Endothelial cell of umbilical vein (primary cell): ENCODE measurements around the gene TCF23. TPM values are rescaled to one million over a fixed set of nuclear protein-coding genes. Genes with fewer than 3 reads are reported as not detected.

Experiments
- BruUV-seq: library from RNA; stranded (reverse); fragments of 400-500 nt; replicated peaks from 2 replicates; lab custom pipeline; 2021; lab: Mats Ljungman, UMichigan
- CTCF ChIA-PET: fragments of 300-600, 350-600 bp; sonication (Branson Sonifier 250); formaldehyde crosslinking; loops from one replicate; lab custom pipeline; 2021; ENCODE audit warnings: antibody characterized with exemption, inconsistent platforms; lab: Charles Lee
- POLR2A ChIA-PET: fragments of 300-600, 350-600 bp; sonication (Branson Sonifier 250); formaldehyde crosslinking; loops from one replicate; lab custom pipeline; 2021; ENCODE audit warnings: antibody characterized with exemption, inconsistent platforms; lab: Charles Lee
- DNase-seq: peaks from one replicate; pipeline ENCODE4 v3.0.0-alpha.2; 2011; ENCODE audit warnings: low read depth, low spot score
- FAIRE-seq: peaks from 2 replicates; lab custom pipeline; 2011; peaks lifted over from hg19 to GRCh38; lab: Jason Lieb, UNC
- H2AFZ ChIP-seq: 2 replicates; pipeline ENCODE4 v1.6.0; 2012; ENCODE audit warnings: low read depth, low read length, control low read depth, inconsistent platforms
- H3K27ac ChIP-seq: 2 replicates; pipeline ENCODE4 v1.5.1; 2011; ENCODE audit warnings: low read depth, mild to moderate bottlenecking, control low read depth, low read length, moderate library complexity; ENCODE audit not compliant: insufficient read depth
- H3K27me3 ChIP-seq, 2 experiments: 2 replicates each; pipeline versions ENCODE4 v1.6.0 to v1.6.1; 2011; ENCODE audit warnings: low read length in 2 of 2, mixed read lengths in 1 of 2; ENCODE audit not compliant: control insufficient read depth in 2 of 2, insufficient read depth in 2 of 2
- H3K36me3 ChIP-seq, 2 experiments: 2 replicates in 1 of 2; 3 replicates in 1 of 2; pipeline ENCODE4 v1.5.1; 2011; ENCODE audit warnings: low read length in 2 of 2, mild to moderate bottlenecking in 1 of 2, moderate library complexity in 1 of 2; ENCODE audit not compliant: control insufficient read depth in 2 of 2, insufficient read depth in 2 of 2; ENCODE audit errors: extremely low read depth in 1 of 2
- H3K4me1 ChIP-seq: 3 replicates; pipeline ENCODE4 v1.5.1; 2011; ENCODE audit warnings: mild to moderate bottlenecking, low read length; ENCODE audit not compliant: control insufficient read depth, insufficient read depth; ENCODE audit errors: extremely low read depth
- H3K4me2 ChIP-seq: 2 replicates; pipeline ENCODE4 v1.6.1; 2011; ENCODE audit warnings: low read length, control low read depth, mixed read lengths; ENCODE audit not compliant: insufficient read depth
- H3K4me3 ChIP-seq, 3 experiments: fragments of 200-600 bp in 1 of 3; sonication (generic), shearing (Covaris generic) in 1 of 3; replicated peaks in 1 of 3; 2 replicates each; pipeline ENCODE4 v1.5.1; 2011 to 2016; ENCODE audit warnings: control low read depth in 3 of 3, low read length in 3 of 3, mild to moderate bottlenecking in 2 of 3, inconsistent platforms in 1 of 3, low read depth in 1 of 3, moderate library complexity in 1 of 3; ENCODE audit not compliant: insufficient read depth in 1 of 3
- H3K79me2 ChIP-seq: 2 replicates; pipeline ENCODE4 v1.6.0; 2012; ENCODE audit warnings: low read length, inconsistent platforms; ENCODE audit not compliant: control insufficient read depth, insufficient read depth
- H3K9ac ChIP-seq: replicated peaks from 2 replicates; pipeline ENCODE3; 2011; ENCODE audit warnings: low read length, control low read depth; ENCODE audit not compliant: insufficient read depth; ENCODE audit errors: extremely low read depth
- H3K9me1 ChIP-seq: replicated peaks from 3 replicates; pipeline ENCODE4 v1.6.0; 2011; ENCODE audit warnings: mild to moderate bottlenecking, low read length; ENCODE audit not compliant: control insufficient read depth, insufficient read depth; ENCODE audit errors: extremely low read depth
- H3K9me3 ChIP-seq: replicated peaks from 2 replicates; pipeline ENCODE4 v1.5.1; 2012; ENCODE audit warnings: low read length, inconsistent platforms; ENCODE audit not compliant: control insufficient read depth, insufficient read depth
- H4K20me1 ChIP-seq: replicated peaks from 2 replicates; pipeline ENCODE3; 2011; ENCODE audit warnings: mild to moderate bottlenecking, low read length; ENCODE audit not compliant: control insufficient read depth, insufficient read depth; ENCODE audit errors: extremely low read depth
- CTCF ChIP-seq, 2 donors: IDR thresholded peaks; 1 replicate in 1 of 2; 2 replicates in 1 of 2; pipeline ENCODE4 v1.5.1; 2011; ENCODE audit warnings: low read length in 2 of 2, mild to moderate bottlenecking in 2 of 2, moderate library complexity in 2 of 2, control low read depth in 1 of 2, inconsistent platforms in 1 of 2, low read depth in 1 of 2; ENCODE audit not compliant: insufficient read depth in 1 of 2; ENCODE audit errors: extremely low read depth in 1 of 2
- EZH2 ChIP-seq: IDR thresholded peaks from 2 replicates; pipeline ENCODE4 v1.6.1; 2012; ENCODE audit warnings: borderline replicate concordance, low read depth, mild to moderate bottlenecking, moderate library complexity, low read length, inconsistent platforms; ENCODE audit not compliant: severe bottlenecking
- FOS ChIP-seq: IDR thresholded peaks from 2 replicates; pipeline ENCODE4 v1.6.1; 2011; ENCODE audit warnings: mild to moderate bottlenecking, low read length, moderate library complexity, borderline replicate concordance; ENCODE audit not compliant: insufficient read depth
- GATA2 ChIP-seq: IDR thresholded peaks from 2 replicates; pipeline ENCODE4 v1.7.0; 2011; ENCODE audit warnings: low read depth, mild to moderate bottlenecking, moderate library complexity, mixed read lengths, low read length; ENCODE audit not compliant: insufficient read length, insufficient read depth
- JUN ChIP-seq: IDR thresholded peaks from 2 replicates; pipeline ENCODE4 v1.6.1; 2011; ENCODE audit warnings: borderline replicate concordance, low read depth; ENCODE audit not compliant: insufficient read length, insufficient read depth
- MAX ChIP-seq: IDR thresholded peaks from 2 replicates; pipeline ENCODE4 v1.6.1; 2011; ENCODE audit not compliant: insufficient read depth, insufficient read length
- MYC ChIP-seq: IDR thresholded peaks from one replicate; pipeline ENCODE4 v1.6.1; 2011; ENCODE audit warnings: mild to moderate bottlenecking, low read depth, low read length
- POLR2A ChIP-seq: IDR thresholded peaks from 2 replicates; pipeline ENCODE4 v1.6.1; 2012; ENCODE audit warnings: low read depth, mild to moderate bottlenecking, control low read depth, low read length
- POLR2AphosphoS5 ChIP-seq: IDR thresholded peaks from 2 replicates; pipeline ENCODE4 v1.6.1; 2012; ENCODE audit warnings: low read depth, mild to moderate bottlenecking, control low read depth, low read length, moderate library complexity; ENCODE audit not compliant: insufficient read depth
- dilution Hi-C: fragments of 300-500 bp; cut with MboI; formaldehyde crosslinking; loops from one replicate; pipeline ENCODE4 v1.15.0; 2019; ENCODE audit warnings: low sequenced_read_pairs; ENCODE audit not compliant: extremely low pct_ligation_motif_present
- intact Hi-C: fragments of 100-400 bp; cut with micrococcal nuclease; formaldehyde crosslinking; loops from one replicate; pipeline ENCODE4 v1.10.0; 2022
- polyA plus RNA-seq, 4 experiments: library from polyadenylated mRNA; depleted of rRNA in 3 of 4; stranded (reverse) in 3 of 4; unstranded in 1 of 4; fragments of >200 nt; gene quantifications; 2 replicates each; pipeline versions ENCODE4 v1.2.1 to v1.2.3, GENCODE V29; 2011 to 2012; ENCODE audit warnings: missing spikeins in 1 of 4
- total RNA-seq: library from RNA; stranded (reverse); gene quantifications from 2 replicates; pipeline ENCODE4 v1.2.3, GENCODE V29; 2021

The TCF23 gene
- total and polyA plus RNA-seq, 2 donors (not counting 3 experiments of a cell fraction or from before 2014, with no cell fraction given) = not detected

GRCh38 chr2:27206346-27206745, 57.5 kb downstream of the TCF23 start:
- Histone ChIP-seq H3K36me3 (peaks cover 37 to 48% of the 10 kb centered on the region in 2 experiments), H3K4me2 (no peak overlapping the region), H3K9me3 (no peaks in the 10 kb centered on the region), H3K9ac (no peak overlapping the region), H3K27ac (no peak overlapping the region), H2AFZ (no peak overlapping the region), H4K20me1 (no peaks in the 10 kb centered on the region), H3K9me1 (no peaks in the 10 kb centered on the region), H3K4me1 (peaks cover 5% of the 10 kb centered on the region), H3K27me3 (no peaks in the 10 kb centered on the region), H3K79me2 (peaks cover 13% of the 10 kb centered on the region), H3K4me3 (no peak overlapping the region)
- dilution Hi-C loops = no loop called here
- TF ChIP-seq MYC (no peak), GATA2 (no peak), CTCF (IDR thresholded peaks at IDR 0.05; ENCODE audit: extremely low read depth in 1 of 2, insufficient read depth in 1 of 2, low read depth in 1 of 2, low read length in 2 of 2) (no peak), POLR2A (no peak), EZH2 (no peak), MAX (no peak), JUN (no peak), FOS (no peak), POLR2AphosphoS5 (no peak)
- intact Hi-C loops = no loop called here
- FAIRE-seq (no peak), DNase-seq (no peak)
- ChIA-PET CTCF (no interaction called here), POLR2A (no interaction called here)
- no TSS peak for BruUV-seq

Other genes starting within 250 kb of the TCF23 start
- 5.0 and 6.1 TPM in 2 replicates for gene MAPRE3, start 178.4 kb upstream of the TCF23 start, total RNA-seq
- gene MAPRE3, start 178.4 kb upstream of the TCF23 start, polyA plus RNA-seq = 4.4 and 6.7 TPM in 2 replicates
- 107 and 109 TPM in 2 replicates for gene TMEM214, start 116.0 kb upstream of the TCF23 start, total RNA-seq
- 163 and 187 TPM in 2 replicates for gene TMEM214, start 116.0 kb upstream of the TCF23 start, polyA plus RNA-seq
- 27.5 and 28.2 TPM in 2 replicates for gene AGBL5, start 97.3 kb upstream of the TCF23 start, total RNA-seq
- 40.4 and 41.9 TPM in 2 replicates for gene AGBL5, start 97.3 kb upstream of the TCF23 start, polyA plus RNA-seq
- 415 TPM in 2 replicates for gene OST4, start 77.3 kb upstream of the TCF23 start, total RNA-seq
- 1,189 and 2,226 TPM in 2 replicates for gene OST4, start 77.3 kb upstream of the TCF23 start, polyA plus RNA-seq
- gene EMILIN1, start 70.4 kb upstream of the TCF23 start, total RNA-seq = 4.1 and 16.6 TPM in 2 replicates
- gene EMILIN1, start 70.4 kb upstream of the TCF23 start, polyA plus RNA-seq = 11.7 and 15.5 TPM in 2 replicates
- gene KHK, start 62.2 kb upstream of the TCF23 start, total RNA-seq = 3.7 and 4.4 TPM in 2 replicates
- gene KHK, start 62.2 kb upstream of the TCF23 start, polyA plus RNA-seq = 2.4 and 2.9 TPM in 2 replicates
- 4.0 and 5.8 TPM in 2 replicates for gene CGREF1, start 29.9 kb upstream of the TCF23 start, total RNA-seq
- gene CGREF1, start 29.9 kb upstream of the TCF23 start, polyA plus RNA-seq = 2.7 and 2.9 TPM in 2 replicates
- not detected in 2 replicates for gene ABHD1, start 25.2 kb upstream of the TCF23 start, total RNA-seq
- 0.07 and 0.41 TPM in 2 replicates for gene ABHD1, start 25.2 kb upstream of the TCF23 start, polyA plus RNA-seq
- 45.6 and 47.2 TPM in 2 replicates for gene PREB, start 14.4 kb upstream of the TCF23 start, total RNA-seq
- gene PREB, start 14.4 kb upstream of the TCF23 start, polyA plus RNA-seq = 73.3 and 73.4 TPM in 2 replicates
- gene PRR30, start 9.6 kb upstream of the TCF23 start, total RNA-seq = not detected in 2 replicates
- not detected in 2 replicates for gene PRR30, start 9.6 kb upstream of the TCF23 start, polyA plus RNA-seq
- gene ATRAID, start 63.0 kb downstream of the TCF23 start, total RNA-seq = 84.3 and 86.6 TPM in 2 replicates
- 280 and 283 TPM in 2 replicates for gene ATRAID, start 63.0 kb downstream of the TCF23 start, polyA plus RNA-seq
- 42.7 and 52.0 TPM in 2 replicates for gene SLC5A6, start 63.3 kb downstream of the TCF23 start, total RNA-seq
- 76.8 and 92.5 TPM in 2 replicates for gene SLC5A6, start 63.3 kb downstream of the TCF23 start, polyA plus RNA-seq
- gene CAD, start 68.4 kb downstream of the TCF23 start, total RNA-seq = 81.0 and 91.4 TPM in 2 replicates
- 60.3 and 66.5 TPM in 2 replicates for gene CAD, start 68.4 kb downstream of the TCF23 start, polyA plus RNA-seq
- gene SLC30A3, start 114.0 kb downstream of the TCF23 start, total RNA-seq = 9.2 and 16.7 TPM in 2 replicates
- 63.9 and 79.9 TPM in 2 replicates for gene SLC30A3, start 114.0 kb downstream of the TCF23 start, polyA plus RNA-seq
- gene DNAJC5G, start 126.4 kb downstream of the TCF23 start, total RNA-seq = 0.16 and 0.77 TPM in 2 replicates
- gene DNAJC5G, start 126.4 kb downstream of the TCF23 start, polyA plus RNA-seq = 1.4 and 1.7 TPM in 2 replicates
- 0.42 and 0.51 TPM in 2 replicates for gene TRIM54, start 133.4 kb downstream of the TCF23 start, total RNA-seq
- gene TRIM54, start 133.4 kb downstream of the TCF23 start, polyA plus RNA-seq = 1.6 and 1.7 TPM in 2 replicates
- 0.75 TPM in 1 of 2 replicates, not detected in the other for gene UCN, start 159.4 kb downstream of the TCF23 start, total RNA-seq
- 1.2 and 1.6 TPM in 2 replicates for gene UCN, start 159.4 kb downstream of the TCF23 start, polyA plus RNA-seq
- 66.5 and 74.7 TPM in 2 replicates for gene MPV17, start 174.1 kb downstream of the TCF23 start, total RNA-seq
- gene MPV17, start 174.1 kb downstream of the TCF23 start, polyA plus RNA-seq = 260 and 267 TPM in 2 replicates
- 57.4 and 63.2 TPM in 2 replicates for gene GTF3C2, start 207.8 kb downstream of the TCF23 start, total RNA-seq
- 59.7 and 68.3 TPM in 2 replicates for gene GTF3C2, start 207.8 kb downstream of the TCF23 start, polyA plus RNA-seq
- gene EIF2B4, start 221.3 kb downstream of the TCF23 start, total RNA-seq = 43.7 and 48.9 TPM in 2 replicates
- gene EIF2B4, start 221.3 kb downstream of the TCF23 start, polyA plus RNA-seq = 63.2 and 66.5 TPM in 2 replicates
- 86.5 and 103 TPM in 2 replicates for gene SNX17, start 221.6 kb downstream of the TCF23 start, total RNA-seq
- 127 and 130 TPM in 2 replicates for gene SNX17, start 221.6 kb downstream of the TCF23 start, polyA plus RNA-seq
- 19.0 and 20.7 TPM in 2 replicates for gene ZNF513, start 231.7 kb downstream of the TCF23 start, total RNA-seq
- gene ZNF513, start 231.7 kb downstream of the TCF23 start, polyA plus RNA-seq = 30.6 and 43.2 TPM in 2 replicates